RWPE1 (cell line): Measurements from ENCODE around the gene IBA57.

ENCODE experiments used
- CTCF ChIA-PET: fragments of 350-600 bp; sonication (Branson Sonifier 250); formaldehyde crosslinking; extraction: SDS; loops from one replicate; lab custom pipeline; 2021; lab: Yijun Ruan, JAX
- POLR2A ChIA-PET: fragments of 400-600 bp; formaldehyde crosslinking; extraction: SDS; loops from one replicate; lab custom pipeline; 2020; ENCODE audit warnings: antibody characterized with exemption; ENCODE audit not compliant: low non-redundant PET; lab: Yijun Ruan, JAX
- DNase-seq: peaks from one replicate; pipeline ENCODE4 v3.0.0; 2012; ENCODE audit warnings: low spot score
- H3K27ac ChIP-seq: fragments of 450-650 bp; 2 replicates; pipeline ENCODE4 v1.5.1; 2017
- CTCF ChIP-seq: fragments of 450-650 bp; conservative IDR thresholded peaks from 2 replicates; pipeline ENCODE4 v1.5.1; 2017; ENCODE audit warnings: low read depth, mild to moderate bottlenecking

Gene IBA57

GRCh38 chr1:228150461-228151179 is 15.0 kb upstream of the IBA57 start:
- H3K27ac ChIP-seq, result peak overlapping the region; percentile 100
- DNase-seq, result peak; percentile 44
- ChIA-PET POLR2A (interaction anchor here (0.5 to 1.5 kb wide), 3 partner anchors 12 to 978 kb away, joined by 10 to 11 read pairs (median 11); no protein-coding TSS in a partner anchor), CTCF (interaction anchor here (0.7 to 1.0 kb wide), 2 partner anchors 20 to 130 kb away, joined by 3 to 5 read pairs; no protein-coding TSS in a partner anchor)
- no peak for TF ChIP-seq CTCF

GRCh38 chr1:228151180-228151925 is 14.3 kb upstream of the IBA57 start:
- no peak for DNase-seq
- ChIA-PET POLR2A (interaction anchor here (0.5 to 1.4 kb wide), 4 partner anchors 10 to 977 kb away, joined by 3 to 11 read pairs (median 7); no protein-coding TSS in a partner anchor), CTCF (interaction anchor here (1.0 kb wide), 2 partner anchors 21 to 389 kb away, joined by 4 to 5 read pairs; no protein-coding TSS in a partner anchor)
- no peak for TF ChIP-seq CTCF
- H3K27ac ChIP-seq, result peak overlapping the region; percentile 100

GRCh38 chr1:228152097-228152917 is 13.3 kb upstream of the IBA57 start:
- POLR2A ChIA-PET, result interaction anchor here (0.8 to 1.0 kb wide), 2 partner anchors 9 to 14 kb away, joined by 3 to 4 read pairs; no protein-coding TSS in a partner anchor
- no peak for TF ChIP-seq CTCF
- no peak for DNase-seq
- peak overlapping the region; percentile 100 for H3K27ac ChIP-seq
- CTCF ChIA-PET, result interaction anchor here (1.0 kb wide), 1 partner anchor 390 kb away, joined by 4 read pairs; no protein-coding TSS in a partner anchor

- TF ChIP-seq CTCF, result no peak
- POLR2A ChIA-PET, result no interaction called here
- CTCF ChIA-PET, result interaction anchor here (0.6 kb wide), 1 partner anchor 52 kb away, joined by 3 read pairs; no protein-coding TSS in a partner anchor
- no peak for DNase-seq
- peak overlapping the region; percentile 100 for H3K27ac ChIP-seq
These were observed 12.7 kb upstream of the IBA57 start for GRCh38 chr1:228152918-228153258.

GRCh38 chr1:228154021-228154669 is 11.5 kb upstream of the IBA57 start:
- CTCF ChIA-PET, result interaction anchor here (0.5 to 0.8 kb wide), 3 partner anchors 11 to 80 kb away, joined by 3 read pairs; partner anchors contain the start of gene IBA57
- DNase-seq, result no peak
- TF ChIP-seq CTCF, result no peak
- POLR2A ChIA-PET, result interaction anchor here (0.6 kb wide), 1 partner anchor 155 kb away, joined by 3 read pairs; no protein-coding TSS in a partner anchor
- H3K27ac ChIP-seq, result peak overlapping the region; percentile 100
